Thymus (tissue), 14 donors: Measurements from ENCODE around the gene ALG8. TPM values are rescaled to one million over a fixed set of nuclear protein-coding genes. Genes with fewer than 3 reads are reported as not detected.
A peak's percentile ranks its signal among the peaks of the same experiment; 100 is the strongest.

ENCODE experiments used
- DNase-seq, 9 donors: peaks; one replicate each; pipeline ENCODE4 v3.0.0-alpha.2; 2013; ENCODE audit warnings: low spot score in 9 of 9, low read depth in 6 of 9, missing footprints in 1 of 9
- H3K27ac ChIP-seq, 2 donors: one replicate each; pipeline ENCODE4 v1.5.1; 2013; ENCODE audit warnings: control low read depth in 1 of 2, low read depth in 1 of 2, low read length in 1 of 2, mild to moderate bottlenecking in 1 of 2, moderate library complexity in 1 of 2
- H3K27me3 ChIP-seq, 2 donors: one replicate each; pipeline ENCODE4 v1.5.1; 2013; ENCODE audit warnings: low read length in 1 of 2; ENCODE audit not compliant: control insufficient read depth in 2 of 2, insufficient read depth in 1 of 2
- H3K36me3 ChIP-seq, 2 donors: one replicate each; pipeline ENCODE4 v1.5.1; 2013; ENCODE audit warnings: low read length in 1 of 2, mild to moderate bottlenecking in 1 of 2, moderate library complexity in 1 of 2; ENCODE audit not compliant: control insufficient read depth in 2 of 2, insufficient read depth in 2 of 2
- H3K4me1 ChIP-seq, 2 donors: one replicate each; pipeline ENCODE4 v1.5.1; 2013; ENCODE audit warnings: low read length in 2 of 2; ENCODE audit not compliant: control insufficient read depth in 2 of 2, insufficient read depth in 2 of 2
- H3K4me3 ChIP-seq, 2 donors: one replicate each; pipeline ENCODE4 v1.5.1; 2013; ENCODE audit warnings: low read length in 2 of 2, control low read depth in 1 of 2, mild to moderate bottlenecking in 1 of 2
- H3K9me3 ChIP-seq, 2 donors: one replicate each; pipeline ENCODE4 v1.5.1; 2013; ENCODE audit warnings: low read length in 1 of 2, mild to moderate bottlenecking in 1 of 2; ENCODE audit not compliant: control insufficient read depth in 2 of 2, insufficient read depth in 1 of 2
- WGBS: extraction: QIAGEN DNeasy Blood & Tissue Kit; methylation state at CpG from one replicate; pipeline ENCODE4 v1.1.7; 2013; 5-methylcytosine and 5-hydroxymethylcytosine counted together
- long read RNA-seq, 10 donors: transcript quantifications; one replicate each; lab custom pipeline, GENCODE V29; 2026
- polyA plus RNA-seq: library from polyadenylated mRNA; stranded (reverse); fragments of 200-250 nt; gene quantifications from one replicate; pipeline ENCODE4 v1.2.3, GENCODE V29; 2013
- total RNA-seq: library from RNA; stranded (reverse); fragments of 120-200 nt; gene quantifications from one replicate; pipeline ENCODE4 v1.2.4, GENCODE V29; 2013
- donor health status: healthy.

Gene ALG8
- total RNA-seq (33.3 TPM), polyA plus RNA-seq (45.1 TPM)
- long read RNA-seq, donor 1, partial matches to known transcripts = 0 of 1 reads
- long read RNA-seq, donor 1, other reads (novel, unspliced or antisense) = 0 of 1 reads
- long read RNA-seq, donor 2 = 0 reads
- long read RNA-seq, donor 3, transcript ALG8-201 (13 exons, 1,675 nt) = major isoform, 11 of 14 reads
- long read RNA-seq, donor 3, partial matches to known transcripts = 0 of 14 reads
- long read RNA-seq, donor 3, other reads (novel, unspliced or antisense) = 0 of 14 reads
- long read RNA-seq, donor 4, partial matches to known transcripts = 0 of 5 reads
- long read RNA-seq, donor 4, other reads (novel, unspliced or antisense) = 0 of 5 reads
- long read RNA-seq, donor 5, transcript ALG8-201 (13 exons, 1,675 nt) = major isoform, 14 of 20 reads
- long read RNA-seq, donor 5, partial matches to known transcripts = 5 of 20 reads
- long read RNA-seq, donor 5, other reads (novel, unspliced or antisense) = 0 of 20 reads
- long read RNA-seq, donor 6, partial matches to known transcripts = 0 of 7 reads
- long read RNA-seq, donor 6, other reads (novel, unspliced or antisense) = 0 of 7 reads
- long read RNA-seq, donor 7, transcript ALG8-201 (13 exons, 1,675 nt) = major isoform, 7 of 9 reads
- long read RNA-seq, donor 7, partial matches to known transcripts = 0 of 9 reads
- long read RNA-seq, donor 7, other reads (novel, unspliced or antisense) = 0 of 9 reads
- long read RNA-seq, donor 8 = 0 reads
- long read RNA-seq, donor 9, partial matches to known transcripts = 0 of 5 reads
- long read RNA-seq, donor 9, other reads (novel, unspliced or antisense) = 0 of 5 reads
- long read RNA-seq, donor 10, partial matches to known transcripts = 0 of 1 reads
- long read RNA-seq, donor 10, other reads (novel, unspliced or antisense) = 0 of 1 reads

DNA sequence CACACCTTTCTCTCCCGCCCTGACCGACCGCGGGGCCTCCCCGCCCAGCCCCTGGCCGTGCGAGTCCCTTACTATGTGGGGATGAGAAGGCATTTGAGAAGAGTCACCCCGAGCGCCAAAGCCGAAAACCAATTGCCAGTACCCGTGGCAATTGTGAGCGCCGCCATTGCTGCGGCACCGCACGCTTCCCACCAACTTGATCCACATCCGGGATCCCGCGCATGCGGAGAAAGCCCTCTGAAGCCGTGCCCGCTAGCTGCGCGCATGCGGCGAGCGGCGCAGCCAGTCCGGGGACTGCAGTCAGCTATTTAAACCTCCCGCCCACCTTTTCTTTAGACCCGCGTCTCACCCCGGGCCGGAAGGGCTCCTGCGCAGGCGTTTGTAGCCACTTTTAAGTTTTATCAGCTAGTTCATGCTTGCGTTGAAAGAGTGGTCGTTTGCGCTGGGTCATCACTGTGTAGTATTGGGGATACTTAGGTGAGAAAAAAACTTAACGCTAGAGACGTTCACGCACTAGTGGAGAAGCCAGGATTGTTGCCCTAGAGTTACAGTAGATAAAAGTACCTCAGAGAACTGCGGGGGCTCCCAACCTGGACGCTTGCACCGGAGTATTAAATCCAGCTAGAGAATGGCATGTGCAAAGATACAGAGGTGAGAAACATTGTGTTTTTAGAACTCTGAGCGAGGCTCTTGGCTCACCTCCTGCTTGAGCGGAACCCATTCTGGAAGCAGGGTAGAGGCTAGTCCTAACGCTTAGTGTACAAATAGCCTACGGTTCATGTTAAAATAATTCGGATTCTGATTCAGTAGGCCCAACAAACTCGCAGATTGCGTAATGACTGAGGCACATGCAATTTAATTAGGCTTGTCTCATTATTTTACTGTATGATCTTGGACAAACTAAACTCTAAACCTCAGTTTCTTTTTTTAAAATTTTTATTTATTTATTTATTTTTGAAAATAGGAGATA, at the start of gene ALG8:
Gene ALG8 (minus strand): TSS at position 205 of the 970 bp plus-strand sequence. CDS start 38 bp downstream, at position 167.
- peak within 1 kb of the TSS; percentile 85 to 91 for H3K27ac ChIP-seq

GRCh38 chr11:78188286-78189173, 49.1 kb upstream of the ALG8 start, which contains the start of the genes KCTD21 and USP35:
Gene KCTD21, minus strand, starts transcription at chr11:78188626. Its CDS starts 14,072 bp downstream, at chr11:78174554.
Gene USP35, plus strand, starts transcription at chr11:78188919. Its CDS starts 7,327 bp downstream, at chr11:78196246.
- peak within 1 kb of the TSS; percentile 44 to 85 for H3K27ac ChIP-seq
- peak within 1 kb of the TSS; percentile 87 to 95 for H3K4me3 ChIP-seq
- peaks cover 19 to 45% of the 10 kb centered on the region in 2 donors for H3K4me1 ChIP-seq
- no peaks in the 10 kb centered on the region for H3K27me3 ChIP-seq
- no peaks in the 10 kb centered on the region for H3K9me3 ChIP-seq
- 1% methylated on average over 74 of the region's 74 CpGs for WGBS
- peaks cover 0 to 1% of the 10 kb centered on the region in 2 donors for H3K36me3 ChIP-seq
- DNase-seq = peak; percentile 74 to 95 (median 85)

More for the DNA sequence above, at the start of gene ALG8:
- H3K9me3 ChIP-seq = no peaks in the 10 kb centered on the region
- H3K36me3 ChIP-seq = peaks cover 0 to 3% of the 10 kb centered on the region in 2 donors
- peak; percentile 92 to 98 (median 97) for DNase-seq
- H3K4me1 ChIP-seq = peaks cover 12 to 15% of the 10 kb centered on the region in 2 donors
- H3K27me3 ChIP-seq = no peaks in the 10 kb centered on the region
- WGBS = 3% methylated on average over 52 of the region's 52 CpGs
- H3K4me3 ChIP-seq = peak within 1 kb of the TSS; percentile 70 to 71

DNA sequence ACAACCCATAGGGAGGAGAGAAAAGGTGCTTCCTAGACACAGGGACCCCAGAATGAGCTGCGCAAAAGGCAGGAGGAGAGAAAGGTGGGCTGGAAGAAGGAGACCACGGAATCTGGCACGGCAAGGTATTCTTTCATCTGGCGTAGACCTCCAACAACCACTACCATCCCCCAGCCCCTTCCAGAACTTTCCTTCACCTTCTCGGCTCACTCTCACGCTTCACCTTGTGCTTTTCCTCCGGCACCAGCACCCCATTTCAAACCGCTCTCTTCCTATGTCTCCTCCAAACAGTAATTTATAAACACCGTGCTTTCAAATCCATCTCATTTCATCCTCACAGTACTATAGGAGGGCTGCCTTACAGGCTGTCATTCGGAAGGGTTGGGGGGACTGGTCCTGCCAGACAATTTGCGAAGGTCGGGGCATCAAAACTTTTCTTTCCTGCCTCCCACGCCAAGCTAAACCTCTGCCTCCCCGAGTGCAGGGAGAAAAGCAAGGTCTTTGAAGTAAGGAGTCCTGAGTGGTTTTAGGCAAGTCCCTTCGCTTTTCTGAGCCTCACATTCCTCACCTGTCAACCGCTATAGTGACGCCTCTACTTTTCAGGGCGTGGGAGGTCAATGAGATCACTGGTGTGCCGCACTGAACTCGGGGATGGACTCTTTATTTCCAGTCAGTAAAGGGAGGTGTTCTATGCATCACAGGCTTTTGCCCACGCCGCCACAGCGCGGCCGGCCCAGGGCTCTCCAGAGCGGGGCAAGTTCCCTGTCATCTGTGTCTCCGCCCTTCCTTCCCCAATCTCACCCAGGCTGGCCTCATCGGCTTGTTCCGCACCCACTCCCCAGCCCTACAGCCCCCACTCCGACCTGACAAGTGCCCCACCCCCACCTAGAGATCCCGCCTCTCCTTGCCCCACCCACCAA, 48.2 kb upstream of the ALG8 start:
- H3K9me3 ChIP-seq = no peaks in the 10 kb centered on the region
- peaks cover 12 to 37% of the 10 kb centered on the region in 2 donors for H3K4me1 ChIP-seq
- peak overlapping the region; percentile 87 to 95 for H3K4me3 ChIP-seq
- DNase-seq = peak in 5 of 9 donors; percentile 31 to 66 (median 34)
- H3K36me3 ChIP-seq = no peaks in the 10 kb centered on the region
- 27% methylated on average over 31 of the region's 31 CpGs for WGBS
- no peaks in the 10 kb centered on the region for H3K27me3 ChIP-seq
- H3K27ac ChIP-seq = peak overlapping the region in 1 of 2 donors; percentile 85

GRCh38 chr11:78181185-78181584, 41.8 kb upstream of the ALG8 start:
- Histone ChIP-seq H3K9me3 (no peaks in the 10 kb centered on the region), H3K36me3 (peaks cover 0 to 3% of the 10 kb centered on the region in 2 donors), H3K27me3 (no peaks in the 10 kb centered on the region), H3K4me1 (no peaks in the 10 kb centered on the region), H3K27ac (no peak overlapping the region), H3K4me3 (no peak overlapping the region)
- DNase-seq = no peak
- 98% methylated on average over 2 of the region's 2 CpGs for WGBS

DNA sequence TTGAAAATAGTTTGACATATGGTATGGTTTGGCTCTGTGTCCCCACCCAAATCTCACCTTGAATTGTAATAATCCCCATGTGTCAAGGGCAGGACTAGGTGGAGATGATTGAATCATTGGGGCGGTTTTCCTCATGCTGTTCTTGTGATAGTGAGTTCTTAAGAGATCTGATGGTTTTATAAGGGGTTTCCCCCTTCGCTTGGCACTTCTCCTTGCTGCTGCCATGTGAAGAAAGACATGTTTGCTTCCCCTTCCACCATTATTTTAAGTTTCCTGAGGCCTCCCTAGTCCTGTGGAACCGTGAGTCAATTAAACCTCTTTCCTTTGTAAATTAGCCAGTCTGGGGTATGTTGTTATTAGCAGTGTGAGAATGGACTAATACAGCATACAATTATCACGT, 41.3 kb upstream of the ALG8 start:
- H3K4me1 ChIP-seq = no peaks in the 10 kb centered on the region
- WGBS = 99% methylated on average over 4 of the region's 4 CpGs
- H3K27me3 ChIP-seq = no peaks in the 10 kb centered on the region
- no peaks in the 10 kb centered on the region for H3K9me3 ChIP-seq
- DNase-seq = no peak
- peaks cover 0 to 3% of the 10 kb centered on the region in 2 donors for H3K36me3 ChIP-seq
- H3K27ac ChIP-seq = no peak overlapping the region
- H3K4me3 ChIP-seq = no peak overlapping the region

- WGBS = 96% methylated on average over 7 of the region's 7 CpGs
- H3K4me1 ChIP-seq = no peaks in the 10 kb centered on the region
- no peaks in the 10 kb centered on the region for H3K27me3 ChIP-seq
- H3K27ac ChIP-seq = no peak overlapping the region
- no peak overlapping the region for H3K4me3 ChIP-seq
- H3K36me3 ChIP-seq = peaks cover 0 to 3% of the 10 kb centered on the region in 2 donors
- DNase-seq = no peak
- no peaks in the 10 kb centered on the region for H3K9me3 ChIP-seq
Observed at GRCh38 chr11:78179459-78180071, 40.1 kb upstream of the ALG8 start.

GRCh38 chr11:78177216-78177615, 37.8 kb upstream of the ALG8 start:
- no peaks in the 10 kb centered on the region for H3K9me3 ChIP-seq
- no peaks in the 10 kb centered on the region for H3K4me1 ChIP-seq
- no peak for DNase-seq
- H3K27ac ChIP-seq = no peak overlapping the region
- H3K4me3 ChIP-seq = no peak overlapping the region
- WGBS = 98% methylated on average over 7 of the region's 7 CpGs
- H3K36me3 ChIP-seq = peaks cover 8 to 12% of the 10 kb centered on the region in 2 donors
- no peaks in the 10 kb centered on the region for H3K27me3 ChIP-seq
